Nephron (organoid): Measurements from ENCODE around the gene TENM4.
A peak's percentile ranks its signal among the peaks of the same experiment; 100 is the strongest.

Experiments used
- H3K27ac Mint-ChIP-seq, 3 experiments: 2 replicates each; pipeline ENCODE4 v1.8.0; 2020; ENCODE audit warnings: mixed read lengths in 3 of 3, mild to moderate bottlenecking in 2 of 3, moderate library complexity in 1 of 3
- H3K27me3 Mint-ChIP-seq: 2 replicates; pipeline ENCODE4 v1.8.0; 2021; ENCODE audit warnings: low read depth, mild to moderate bottlenecking, moderate library complexity, mixed read lengths
- H3K36me3 Mint-ChIP-seq: 2 replicates; pipeline ENCODE4 v1.8.0; 2020; ENCODE audit warnings: low read depth, mixed read lengths
- H3K4me1 Mint-ChIP-seq: 2 replicates; pipeline ENCODE4 v1.8.0; 2020; ENCODE audit warnings: mixed read lengths
- H3K4me3 Mint-ChIP-seq, 3 experiments: 2 replicates each; pipeline ENCODE4 v1.8.0; 2020; ENCODE audit warnings: mild to moderate bottlenecking in 3 of 3, mixed read lengths in 3 of 3, moderate library complexity in 2 of 3
- H3K9me3 Mint-ChIP-seq: 2 replicates; pipeline ENCODE4 v1.8.0; 2020; ENCODE audit warnings: mixed read lengths
- CTCF ChIP-seq, 3 experiments: fragments of 200-600 bp; sonication (generic); IDR thresholded peaks; one replicate each; pipeline ENCODE4 v1.5.0; 2021; ENCODE audit warnings: antibody characterized with exemption in 3 of 3; ENCODE audit not compliant: unreplicated experiment in 3 of 3

The TENM4 gene

GRCh38 chr11:79100093-79100910, 340.5 kb downstream of the TENM4 start:
- no peaks in the 10 kb centered on the region for H3K36me3 Mint-ChIP-seq
- no peaks in the 10 kb centered on the region for H3K27me3 Mint-ChIP-seq
- no peaks in the 10 kb centered on the region for H3K9me3 Mint-ChIP-seq
- H3K27ac Mint-ChIP-seq: peak overlapping the region; percentile 14 to 71 (median 45)
- no peak overlapping the region for H3K4me3 Mint-ChIP-seq
- H3K4me1 Mint-ChIP-seq: peaks cover 78% of the 10 kb centered on the region
- TF ChIP-seq CTCF (IDR thresholded peaks at IDR 0.05; ENCODE audit: unreplicated experiment in 3 of 3): peak; percentile 58 to 74 (median 67)

GRCh38 chr11:79098146-79098545, 342.7 kb downstream of the TENM4 start:
- Mint-ChIP-seq H3K4me3 (peak overlapping the region in 2 of 3 experiments; percentile 0 to 38), H3K36me3 (no peaks in the 10 kb centered on the region), H3K9me3 (no peaks in the 10 kb centered on the region), H3K27ac (peak overlapping the region; percentile 82 to 91 (median 87)), H3K4me1 (peaks cover 92% of the 10 kb centered on the region), H3K27me3 (no peaks in the 10 kb centered on the region)
- TF ChIP-seq CTCF (IDR thresholded peaks at IDR 0.05; ENCODE audit: unreplicated experiment in 3 of 3): no peak

GRCh38 chr11:79097246-79097875, 343.5 kb downstream of the TENM4 start:
- Mint-ChIP-seq H3K27ac (peak overlapping the region; percentile 82 to 91 (median 87)), H3K36me3 (no peaks in the 10 kb centered on the region), H3K4me3 (peak overlapping the region in 2 of 3 experiments; percentile 24 to 25), H3K9me3 (no peaks in the 10 kb centered on the region), H3K27me3 (no peaks in the 10 kb centered on the region), H3K4me1 (peaks cover 90% of the 10 kb centered on the region)
- no peak for TF ChIP-seq CTCF (IDR thresholded peaks at IDR 0.05; ENCODE audit: unreplicated experiment in 3 of 3)

- no peak for TF ChIP-seq CTCF (IDR thresholded peaks at IDR 0.05; ENCODE audit: unreplicated experiment in 3 of 3)
- peak overlapping the region in 1 of 3 experiments; percentile 1 for H3K4me3 Mint-ChIP-seq
- H3K27me3 Mint-ChIP-seq: no peaks in the 10 kb centered on the region
- H3K4me1 Mint-ChIP-seq: peaks cover 85% of the 10 kb centered on the region
- peak overlapping the region; percentile 82 to 87 (median 84) for H3K27ac Mint-ChIP-seq
- H3K36me3 Mint-ChIP-seq: no peaks in the 10 kb centered on the region
- H3K9me3 Mint-ChIP-seq: no peaks in the 10 kb centered on the region
These were observed 345.4 kb downstream of the TENM4 start for GRCh38 chr11:79095424-79095823.

GRCh38 chr11:79094616-79095015, 346.2 kb downstream of the TENM4 start:
- Mint-ChIP-seq H3K9me3 (no peaks in the 10 kb centered on the region), H3K27me3 (no peaks in the 10 kb centered on the region), H3K4me3 (no peak overlapping the region), H3K36me3 (no peaks in the 10 kb centered on the region), H3K27ac (peak overlapping the region; percentile 82 to 87 (median 84)), H3K4me1 (peaks cover 84% of the 10 kb centered on the region)
- TF ChIP-seq CTCF (IDR thresholded peaks at IDR 0.05; ENCODE audit: unreplicated experiment in 3 of 3): no peak
